Keratinocyte (primary cell): Measurements from ENCODE around the gene APLP2. TPM values are rescaled to one million over a fixed set of nuclear protein-coding genes. Genes with fewer than 3 reads are reported as not detected.
A peak's percentile ranks its signal among the peaks of the same experiment; 100 is the strongest.

ENCODE experiments used
- DNase-seq: peaks from one replicate; pipeline ENCODE4 v3.0.0-alpha.2; 2011; ENCODE audit warnings: low read depth, missing footprints, low spot score
- FAIRE-seq: peaks from 2 replicates; lab custom pipeline; 2011; peaks lifted over from hg19 to GRCh38; lab: Jason Lieb, UNC
- H2AFZ ChIP-seq: 2 replicates; pipeline ENCODE4 v1.6.0; 2012; ENCODE audit warnings: low read length, control low read depth, inconsistent platforms; ENCODE audit not compliant: control insufficient read depth
- H3K27ac ChIP-seq: 2 replicates; pipeline ENCODE4 v1.5.1; 2011; ENCODE audit warnings: low read length; ENCODE audit not compliant: control insufficient read depth, insufficient read depth
- H3K27me3 ChIP-seq: 3 replicates; pipeline ENCODE4 v1.6.0; 2011; ENCODE audit warnings: low read length; ENCODE audit not compliant: control insufficient read depth, insufficient read depth; ENCODE audit errors: extremely low read depth
- H3K36me3 ChIP-seq, 2 experiments: 2 replicates in 1 of 2; 3 replicates in 1 of 2; pipeline ENCODE4 v1.5.1; 2011; ENCODE audit warnings: low read length in 2 of 2, mild to moderate bottlenecking in 1 of 2; ENCODE audit not compliant: control insufficient read depth in 2 of 2, insufficient read depth in 2 of 2; ENCODE audit errors: extremely low read depth in 1 of 2
- H3K4me1 ChIP-seq: 3 replicates; pipeline ENCODE4 v1.5.1; 2011; ENCODE audit warnings: low read length; ENCODE audit not compliant: control insufficient read depth, insufficient read depth; ENCODE audit errors: extremely low read depth
- H3K4me2 ChIP-seq: 3 replicates; pipeline ENCODE4 v1.6.0; 2011; ENCODE audit warnings: low read depth, low read length; ENCODE audit not compliant: control insufficient read depth, insufficient read depth; ENCODE audit errors: extremely low read depth
- H3K4me3 ChIP-seq, 3 experiments: fragments of 200-600 bp in 1 of 3; sonication (generic) in 1 of 3; 2 replicates in 2 of 3; 3 replicates in 1 of 3; pipeline ENCODE4 v1.5.1; 2011 to 2016; ENCODE audit warnings: low read length in 3 of 3, mild to moderate bottlenecking in 3 of 3, control low read depth in 2 of 3, inconsistent platforms in 1 of 3, low read depth in 1 of 3, mixed read lengths in 1 of 3, mixed run types in 1 of 3, moderate library complexity in 1 of 3; ENCODE audit not compliant: control insufficient read depth in 2 of 3, insufficient read depth in 2 of 3; ENCODE audit errors: extremely low read depth in 1 of 3
- H3K79me2 ChIP-seq: 2 replicates; pipeline ENCODE4 v1.6.0; 2012; ENCODE audit warnings: low read length; ENCODE audit not compliant: control insufficient read depth, insufficient read depth
- H3K9ac ChIP-seq: 3 replicates; pipeline ENCODE4 v1.6.0; 2011; ENCODE audit warnings: low read length; ENCODE audit not compliant: control insufficient read depth, insufficient read depth; ENCODE audit errors: extremely low read depth
- H3K9me1 ChIP-seq: 3 replicates; pipeline ENCODE4 v1.6.0; 2011; ENCODE audit warnings: low read length; ENCODE audit not compliant: control insufficient read depth, insufficient read depth; ENCODE audit errors: extremely low read depth
- H3K9me3 ChIP-seq: 2 replicates; pipeline ENCODE4 v1.5.1; 2012; ENCODE audit warnings: low read depth, low read length; ENCODE audit not compliant: control insufficient read depth
- H4K20me1 ChIP-seq: 3 replicates; pipeline ENCODE4 v1.6.0; 2011; ENCODE audit warnings: low read length; ENCODE audit not compliant: control insufficient read depth, insufficient read depth; ENCODE audit errors: extremely low read depth
- EZH2 ChIP-seq: IDR thresholded peaks from one replicate; pipeline ENCODE4 v1.6.1; 2012; ENCODE audit warnings: inconsistent platforms, mild to moderate bottlenecking, low read length, moderate library complexity
- dilution Hi-C: fragments of 300-500 bp; cut with MboI; formaldehyde crosslinking; loops from one replicate; pipeline ENCODE4 v1.7.0; 2020; ENCODE audit warnings: low sequenced_read_pairs; ENCODE audit not compliant: extremely low pct_ligation_motif_present
- polyA plus RNA-seq, 5 experiments: library from polyadenylated mRNA; depleted of rRNA in 3 of 5; stranded (reverse) in 3 of 5; stranded (forward) in 1 of 5; unstranded in 1 of 5; fragments of >200 nt; gene quantifications; 1 replicate in 1 of 5; 2 replicates in 3 of 5; 3 replicates in 1 of 5; pipeline versions ENCODE4 v1.2.1 to v1.2.3, GENCODE V29; 2011 to 2012; ENCODE audit warnings: missing spikeins in 2 of 5, low read depth in 1 of 5, low replicate concordance in 1 of 5
- TF ChIP-seq, protein P1 (sequence below), 3 experiments: IDR thresholded peaks in 1 of 3; conservative IDR thresholded peaks in 1 of 3; optimal IDR thresholded peaks in 1 of 3; 2 replicates in 2 of 3; 3 replicates in 1 of 3; pipeline versions ENCODE3 to v1.5.1; 2011; ENCODE audit warnings: low read length in 3 of 3, mild to moderate bottlenecking in 3 of 3, moderate library complexity in 2 of 3, control low read depth in 1 of 3, inconsistent platforms in 1 of 3; ENCODE audit not compliant: insufficient read depth in 2 of 3; ENCODE audit errors: extremely low read depth in 1 of 3

Gene APLP2
- polyA plus RNA-seq, 1 donor (not counting 4 experiments of a cell fraction or from before 2014, with no cell fraction given) = 531 TPM

GRCh38 chr11:130043575-130043974 lies 26.1 kb upstream of the APLP2 start:
- Histone ChIP-seq H3K27me3 (no peaks in the 10 kb centered on the region), H3K4me3 (peak overlapping the region in 2 of 3 experiments; percentile 29 to 54), H4K20me1 (no peaks in the 10 kb centered on the region), H3K4me1 (peaks cover 21% of the 10 kb centered on the region), H3K27ac (peak overlapping the region; percentile 36), H3K79me2 (no peaks in the 10 kb centered on the region), H2AFZ (peak overlapping the region; percentile 90), H3K9me3 (no peaks in the 10 kb centered on the region), H3K4me2 (peak overlapping the region; percentile 87), H3K36me3 (no peaks in the 10 kb centered on the region), H3K9me1 (no peaks in the 10 kb centered on the region), H3K9ac (peak overlapping the region; percentile 47)
- dilution Hi-C loops = no loop called here
- TF ChIP-seq, protein P1, sequence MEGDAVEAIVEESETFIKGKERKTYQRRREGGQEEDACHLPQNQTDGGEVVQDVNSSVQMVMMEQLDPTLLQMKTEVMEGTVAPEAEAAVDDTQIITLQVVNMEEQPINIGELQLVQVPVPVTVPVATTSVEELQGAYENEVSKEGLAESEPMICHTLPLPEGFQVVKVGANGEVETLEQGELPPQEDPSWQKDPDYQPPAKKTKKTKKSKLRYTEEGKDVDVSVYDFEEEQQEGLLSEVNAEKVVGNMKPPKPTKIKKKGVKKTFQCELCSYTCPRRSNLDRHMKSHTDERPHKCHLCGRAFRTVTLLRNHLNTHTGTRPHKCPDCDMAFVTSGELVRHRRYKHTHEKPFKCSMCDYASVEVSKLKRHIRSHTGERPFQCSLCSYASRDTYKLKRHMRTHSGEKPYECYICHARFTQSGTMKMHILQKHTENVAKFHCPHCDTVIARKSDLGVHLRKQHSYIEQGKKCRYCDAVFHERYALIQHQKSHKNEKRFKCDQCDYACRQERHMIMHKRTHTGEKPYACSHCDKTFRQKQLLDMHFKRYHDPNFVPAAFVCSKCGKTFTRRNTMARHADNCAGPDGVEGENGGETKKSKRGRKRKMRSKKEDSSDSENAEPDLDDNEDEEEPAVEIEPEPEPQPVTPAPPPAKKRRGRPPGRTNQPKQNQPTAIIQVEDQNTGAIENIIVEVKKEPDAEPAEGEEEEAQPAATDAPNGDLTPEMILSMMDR (optimal IDR thresholded peaks at IDR 0.05 in 1 of 3, IDR thresholded peaks at IDR 0.05 in 1 of 3, conservative IDR thresholded peaks at IDR 0.05 in 1 of 3; ENCODE audit: extremely low read depth in 1 of 3, insufficient read depth in 2 of 3, low read length in 3 of 3) = no peak
- no peak for TF ChIP-seq EZH2
- DNase-seq = no peak
- FAIRE-seq = peak; percentile 5

- no peaks in the 10 kb centered on the region for H3K79me2 ChIP-seq
- H3K27me3 ChIP-seq = no peaks in the 10 kb centered on the region
- no peak overlapping the region for H2AFZ ChIP-seq
- FAIRE-seq = no peak
- no peak overlapping the region for H3K27ac ChIP-seq
- no peak overlapping the region for H3K4me2 ChIP-seq
- DNase-seq = no peak
- dilution Hi-C loops = no loop called here
- no peaks in the 10 kb centered on the region for H3K9me1 ChIP-seq
- peaks cover 17% of the 10 kb centered on the region for H3K4me1 ChIP-seq
- H3K9me3 ChIP-seq = no peaks in the 10 kb centered on the region
- H3K4me3 ChIP-seq = no peak overlapping the region
- H3K36me3 ChIP-seq = no peaks in the 10 kb centered on the region
- H4K20me1 ChIP-seq = no peaks in the 10 kb centered on the region
- no peak overlapping the region for H3K9ac ChIP-seq
- TF ChIP-seq, protein P1 (optimal IDR thresholded peaks at IDR 0.05 in 1 of 3, IDR thresholded peaks at IDR 0.05 in 1 of 3, conservative IDR thresholded peaks at IDR 0.05 in 1 of 3; ENCODE audit: extremely low read depth in 1 of 3, insufficient read depth in 2 of 3, low read length in 3 of 3) = no peak
- no peak for TF ChIP-seq EZH2
Measured at GRCh38 chr11:130047141-130047540, 22.6 kb upstream of the APLP2 start.
